Measurements from ENCODE around the gene ITGAV.

Gene ITGAV

DNA sequence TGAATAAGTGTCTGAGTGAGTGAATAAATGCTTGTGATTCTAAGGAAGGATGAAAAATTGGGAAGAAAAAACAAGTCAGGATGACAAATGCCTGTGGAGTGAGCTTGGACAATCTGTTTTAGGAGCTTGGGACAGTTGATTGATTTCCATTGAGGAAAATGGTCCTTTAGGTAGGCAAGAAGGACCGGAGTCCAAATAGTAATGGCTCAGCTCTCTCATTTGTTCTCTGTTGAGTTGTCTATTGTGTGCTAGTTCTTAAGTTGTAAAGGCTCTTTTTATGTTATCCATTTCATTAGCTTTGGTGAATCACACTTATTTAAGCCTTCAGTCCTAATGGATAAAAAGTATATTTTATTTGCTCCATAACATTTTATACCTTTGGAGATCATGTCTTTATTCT lies 135.9 kb downstream of the ITGAV start:
- DNase-seq = no peak

DNA sequence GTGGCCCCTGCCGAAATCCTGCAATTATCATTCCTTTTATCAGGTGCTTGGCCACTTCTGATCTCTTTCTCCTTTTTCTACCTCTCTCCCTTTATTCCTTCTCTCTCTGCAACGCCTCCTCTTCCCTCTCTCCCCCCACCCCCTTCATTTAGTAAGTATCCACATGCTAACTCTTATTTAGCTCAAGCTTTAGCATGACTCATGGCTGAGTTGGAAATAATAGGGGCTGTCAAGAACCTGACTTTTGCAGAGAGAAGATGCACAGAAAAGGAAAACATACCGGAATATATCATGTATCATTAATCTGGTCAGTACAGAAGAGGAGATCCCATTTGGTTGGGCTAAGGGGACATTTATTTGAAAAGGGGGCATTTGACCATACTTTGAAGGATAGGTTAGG lies 137.1 kb downstream of the ITGAV start:
- DNase-seq = no peak

- no peak for DNase-seq
Measured at GRCh38 chr2:186728631-186729030, 138.8 kb downstream of the ITGAV start.

All from activated naive CD4-positive, alpha-beta T cell treated with Interleukin-2 at 50 U/mL for 16 hours (primary cell).